ENCODE data around the gene NAV2. TPM values are rescaled to one million over a fixed set of nuclear protein-coding genes. Genes with fewer than 3 reads are reported as not detected.

The NAV2 gene
- total and polyA plus RNA-seq, 2 donors from 2014 or later = 5.9 to 37.7 TPM

DNA sequence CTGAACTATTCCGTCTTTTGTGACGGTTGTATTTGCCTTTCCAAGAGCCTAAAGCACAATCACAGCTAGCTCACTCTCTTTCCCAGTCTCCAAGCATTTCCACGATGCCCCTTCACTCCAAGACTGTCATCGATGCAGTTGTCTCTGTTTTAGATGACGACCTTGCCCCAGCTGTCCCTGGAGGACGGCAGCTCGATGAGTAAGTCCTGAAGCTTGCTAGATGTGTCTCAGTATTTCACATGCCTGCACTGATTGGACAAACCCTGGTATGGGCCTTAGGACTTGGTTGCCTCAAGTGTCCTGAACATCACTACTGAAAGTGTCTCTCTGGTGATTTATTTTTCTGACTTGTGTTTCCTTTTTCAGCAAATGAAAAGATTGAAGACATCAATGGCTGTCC lies 129.9 kb downstream of the NAV2 start:
- no peaks in the 10 kb centered on the region for H3K27me3 ChIP-seq (ENCODE audit: control insufficient read depth, insufficient read depth, low read length)
- H3K4me1 ChIP-seq (ENCODE audit: control insufficient read depth in 2 of 3, insufficient read depth in 2 of 3, low read depth in 1 of 3, low read length in 3 of 3) = no peaks in the 10 kb centered on the region
- no peak overlapping the region for H3K4me3 ChIP-seq (ENCODE audit: low read length in 3 of 3)
- TF ChIP-seq, protein P1, sequence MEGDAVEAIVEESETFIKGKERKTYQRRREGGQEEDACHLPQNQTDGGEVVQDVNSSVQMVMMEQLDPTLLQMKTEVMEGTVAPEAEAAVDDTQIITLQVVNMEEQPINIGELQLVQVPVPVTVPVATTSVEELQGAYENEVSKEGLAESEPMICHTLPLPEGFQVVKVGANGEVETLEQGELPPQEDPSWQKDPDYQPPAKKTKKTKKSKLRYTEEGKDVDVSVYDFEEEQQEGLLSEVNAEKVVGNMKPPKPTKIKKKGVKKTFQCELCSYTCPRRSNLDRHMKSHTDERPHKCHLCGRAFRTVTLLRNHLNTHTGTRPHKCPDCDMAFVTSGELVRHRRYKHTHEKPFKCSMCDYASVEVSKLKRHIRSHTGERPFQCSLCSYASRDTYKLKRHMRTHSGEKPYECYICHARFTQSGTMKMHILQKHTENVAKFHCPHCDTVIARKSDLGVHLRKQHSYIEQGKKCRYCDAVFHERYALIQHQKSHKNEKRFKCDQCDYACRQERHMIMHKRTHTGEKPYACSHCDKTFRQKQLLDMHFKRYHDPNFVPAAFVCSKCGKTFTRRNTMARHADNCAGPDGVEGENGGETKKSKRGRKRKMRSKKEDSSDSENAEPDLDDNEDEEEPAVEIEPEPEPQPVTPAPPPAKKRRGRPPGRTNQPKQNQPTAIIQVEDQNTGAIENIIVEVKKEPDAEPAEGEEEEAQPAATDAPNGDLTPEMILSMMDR (IDR thresholded peaks at IDR 0.05; ENCODE audit: borderline replicate concordance, extremely low read depth, insufficient read depth) = no peak
- no peak overlapping the region for H3K27ac ChIP-seq (ENCODE audit: low read depth in 2 of 2, low read length in 2 of 2)
- no peaks in the 10 kb centered on the region for H3K36me3 ChIP-seq (ENCODE audit: control insufficient read depth in 2 of 3, insufficient read depth in 3 of 3, low read length in 3 of 3)
- no peaks in the 10 kb centered on the region for H3K9me3 ChIP-seq (ENCODE audit: control insufficient read depth in 2 of 3, insufficient read depth in 1 of 3, low read length in 3 of 3)
- intact Hi-C loops (cut with DNase I) = no loop called here
- no peak overlapping the region for H3K9ac ChIP-seq (ENCODE audit: low read length in 3 of 3)
- no peak for FAIRE-seq
- no peak for DNase-seq

DNA sequence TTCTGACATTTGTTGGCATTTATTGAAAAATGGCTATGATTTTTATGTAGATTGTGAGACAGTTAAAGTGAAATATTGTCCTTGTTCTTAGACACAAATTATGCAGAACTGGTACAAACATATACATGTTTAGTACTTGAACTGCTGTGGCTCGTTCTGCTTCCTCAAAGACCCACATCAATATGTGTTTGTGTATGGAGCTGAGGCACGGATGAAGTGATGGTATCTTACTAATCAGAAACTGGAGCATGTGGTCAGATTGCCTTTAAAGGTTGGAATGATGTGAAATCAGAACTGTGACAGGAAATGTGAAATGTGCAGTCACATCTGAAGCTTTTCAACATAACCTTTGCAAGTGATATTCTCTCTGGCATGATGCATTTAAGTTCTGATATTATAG lies 130.4 kb downstream of the NAV2 start:
- DNase-seq = no peak
- no peak overlapping the region for H3K9ac ChIP-seq (ENCODE audit: low read length in 3 of 3)
- no peaks in the 10 kb centered on the region for H3K36me3 ChIP-seq (ENCODE audit: control insufficient read depth in 2 of 3, insufficient read depth in 3 of 3, low read length in 3 of 3)
- TF ChIP-seq, protein P1 (IDR thresholded peaks at IDR 0.05; ENCODE audit: borderline replicate concordance, extremely low read depth, insufficient read depth) = no peak
- H3K4me1 ChIP-seq (ENCODE audit: control insufficient read depth in 2 of 3, insufficient read depth in 2 of 3, low read depth in 1 of 3, low read length in 3 of 3) = no peaks in the 10 kb centered on the region
- intact Hi-C loops (cut with DNase I) = no loop called here
- no peak overlapping the region for H3K27ac ChIP-seq (ENCODE audit: low read depth in 2 of 2, low read length in 2 of 2)
- no peak overlapping the region for H3K4me3 ChIP-seq (ENCODE audit: low read length in 3 of 3)
- H3K9me3 ChIP-seq (ENCODE audit: control insufficient read depth in 2 of 3, insufficient read depth in 1 of 3, low read length in 3 of 3) = no peaks in the 10 kb centered on the region
- no peak for FAIRE-seq
- no peaks in the 10 kb centered on the region for H3K27me3 ChIP-seq (ENCODE audit: control insufficient read depth, insufficient read depth, low read length)

DNA sequence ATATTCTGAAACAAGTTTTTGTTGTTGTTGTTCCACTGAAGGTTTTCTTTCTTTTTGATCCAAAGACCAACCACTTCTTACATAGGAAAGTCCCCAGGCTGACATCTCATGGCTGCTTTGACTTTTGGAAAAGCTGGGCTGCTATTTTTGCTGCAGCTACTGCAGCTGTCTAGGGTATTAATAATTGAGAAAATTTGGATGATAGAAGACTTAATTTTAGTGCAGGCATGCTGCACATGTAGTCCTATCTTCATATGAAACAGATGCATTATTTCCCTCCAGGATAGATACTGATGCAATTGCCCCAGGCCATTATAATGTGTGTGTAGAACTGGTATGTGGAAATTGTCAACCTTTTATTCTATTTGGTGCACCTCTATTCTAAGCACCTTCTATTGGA lies 131.4 kb downstream of the NAV2 start:
- Histone ChIP-seq H3K36me3 (ENCODE audit: control insufficient read depth in 2 of 3, insufficient read depth in 3 of 3, low read length in 3 of 3) (no peaks in the 10 kb centered on the region), H3K9ac (ENCODE audit: low read length in 3 of 3) (no peak overlapping the region), H3K27ac (ENCODE audit: low read depth in 2 of 2, low read length in 2 of 2) (no peak overlapping the region), H3K9me3 (ENCODE audit: control insufficient read depth in 2 of 3, insufficient read depth in 1 of 3, low read length in 3 of 3) (no peaks in the 10 kb centered on the region), H3K4me3 (ENCODE audit: low read length in 3 of 3) (no peak overlapping the region), H3K27me3 (ENCODE audit: control insufficient read depth, insufficient read depth, low read length) (no peaks in the 10 kb centered on the region), H3K4me1 (ENCODE audit: control insufficient read depth in 2 of 3, insufficient read depth in 2 of 3, low read depth in 1 of 3, low read length in 3 of 3) (no peaks in the 10 kb centered on the region)
- FAIRE-seq (no peak), DNase-seq (no peak)
- TF ChIP-seq, protein P1 (IDR thresholded peaks at IDR 0.05; ENCODE audit: borderline replicate concordance, extremely low read depth, insufficient read depth) = no peak
- intact Hi-C loops (cut with DNase I) = no loop called here

DNA sequence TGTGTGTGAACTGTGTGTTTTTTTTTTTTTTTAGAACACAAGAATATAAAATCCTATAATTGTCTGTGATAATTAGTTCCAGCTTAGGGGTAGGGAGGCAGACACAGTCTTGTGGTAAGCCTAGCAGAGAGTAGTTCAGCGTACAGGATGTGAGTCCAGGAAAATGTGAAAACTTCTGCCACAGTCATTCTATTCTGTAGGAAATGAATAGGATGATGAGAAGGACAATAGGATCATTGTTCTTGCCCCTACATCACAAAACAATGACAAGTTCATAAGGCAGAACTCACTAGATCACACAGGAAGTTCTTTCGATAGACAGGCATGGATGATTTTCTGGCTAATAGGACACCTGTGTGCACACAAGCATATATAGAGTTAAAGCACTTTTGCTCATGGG lies 132.2 kb downstream of the NAV2 start:
- Histone ChIP-seq H3K4me3 (ENCODE audit: low read length in 3 of 3) (no peak overlapping the region), H3K9ac (ENCODE audit: low read length in 3 of 3) (no peak overlapping the region), H3K36me3 (ENCODE audit: control insufficient read depth in 2 of 3, insufficient read depth in 3 of 3, low read length in 3 of 3) (no peaks in the 10 kb centered on the region), H3K9me3 (ENCODE audit: control insufficient read depth in 2 of 3, insufficient read depth in 1 of 3, low read length in 3 of 3) (no peaks in the 10 kb centered on the region), H3K27me3 (ENCODE audit: control insufficient read depth, insufficient read depth, low read length) (no peaks in the 10 kb centered on the region), H3K4me1 (ENCODE audit: control insufficient read depth in 2 of 3, insufficient read depth in 2 of 3, low read depth in 1 of 3, low read length in 3 of 3) (no peaks in the 10 kb centered on the region), H3K27ac (ENCODE audit: low read depth in 2 of 2, low read length in 2 of 2) (no peak overlapping the region)
- no peak for DNase-seq
- FAIRE-seq = no peak
- intact Hi-C loops (cut with DNase I) = no loop called here
- TF ChIP-seq, protein P1 (IDR thresholded peaks at IDR 0.05; ENCODE audit: borderline replicate concordance, extremely low read depth, insufficient read depth) = no peak

All from kidney (tissue), 14 donors.